ENCODE data around the gene RERE.

RERE gene

GRCh38 chr1:8473891-8474300 is 343.5 kb downstream of the RERE start:
- TF ChIP-seq ZFX (IDR thresholded peaks at IDR 0.05), result no peak
- TF ChIP-seq, protein P1, sequence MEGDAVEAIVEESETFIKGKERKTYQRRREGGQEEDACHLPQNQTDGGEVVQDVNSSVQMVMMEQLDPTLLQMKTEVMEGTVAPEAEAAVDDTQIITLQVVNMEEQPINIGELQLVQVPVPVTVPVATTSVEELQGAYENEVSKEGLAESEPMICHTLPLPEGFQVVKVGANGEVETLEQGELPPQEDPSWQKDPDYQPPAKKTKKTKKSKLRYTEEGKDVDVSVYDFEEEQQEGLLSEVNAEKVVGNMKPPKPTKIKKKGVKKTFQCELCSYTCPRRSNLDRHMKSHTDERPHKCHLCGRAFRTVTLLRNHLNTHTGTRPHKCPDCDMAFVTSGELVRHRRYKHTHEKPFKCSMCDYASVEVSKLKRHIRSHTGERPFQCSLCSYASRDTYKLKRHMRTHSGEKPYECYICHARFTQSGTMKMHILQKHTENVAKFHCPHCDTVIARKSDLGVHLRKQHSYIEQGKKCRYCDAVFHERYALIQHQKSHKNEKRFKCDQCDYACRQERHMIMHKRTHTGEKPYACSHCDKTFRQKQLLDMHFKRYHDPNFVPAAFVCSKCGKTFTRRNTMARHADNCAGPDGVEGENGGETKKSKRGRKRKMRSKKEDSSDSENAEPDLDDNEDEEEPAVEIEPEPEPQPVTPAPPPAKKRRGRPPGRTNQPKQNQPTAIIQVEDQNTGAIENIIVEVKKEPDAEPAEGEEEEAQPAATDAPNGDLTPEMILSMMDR (conservative IDR thresholded peaks at IDR 0.05), result no peak
- H3K27ac ChIP-seq, result no peak overlapping the region

GRCh38 chr1:8473121-8473875 is 344.1 kb downstream of the RERE start:
- TF ChIP-seq, protein P1 (conservative IDR thresholded peaks at IDR 0.05), result no peak
- no peak overlapping the region for H3K27ac ChIP-seq

- no peak overlapping the region for H3K27ac ChIP-seq
- no peak for TF ChIP-seq ZFX (IDR thresholded peaks at IDR 0.05)
- TF ChIP-seq, protein P1 (conservative IDR thresholded peaks at IDR 0.05), result no peak
These were observed 344.8 kb downstream of the RERE start for GRCh38 chr1:8472668-8473067.

GRCh38 chr1:8471451-8471850 is 346.0 kb downstream of the RERE start:
- TF ChIP-seq, protein P1 (conservative IDR thresholded peaks at IDR 0.05), result no peak
- no peak for TF ChIP-seq ZFX (IDR thresholded peaks at IDR 0.05)
- H3K27ac ChIP-seq, result no peak overlapping the region

- no peak overlapping the region for H3K27ac ChIP-seq
- TF ChIP-seq, protein P1 (conservative IDR thresholded peaks at IDR 0.05), result no peak
- TF ChIP-seq ZFX (IDR thresholded peaks at IDR 0.05), result no peak
These were observed 348.7 kb downstream of the RERE start for GRCh38 chr1:8468751-8469150.

DNA sequence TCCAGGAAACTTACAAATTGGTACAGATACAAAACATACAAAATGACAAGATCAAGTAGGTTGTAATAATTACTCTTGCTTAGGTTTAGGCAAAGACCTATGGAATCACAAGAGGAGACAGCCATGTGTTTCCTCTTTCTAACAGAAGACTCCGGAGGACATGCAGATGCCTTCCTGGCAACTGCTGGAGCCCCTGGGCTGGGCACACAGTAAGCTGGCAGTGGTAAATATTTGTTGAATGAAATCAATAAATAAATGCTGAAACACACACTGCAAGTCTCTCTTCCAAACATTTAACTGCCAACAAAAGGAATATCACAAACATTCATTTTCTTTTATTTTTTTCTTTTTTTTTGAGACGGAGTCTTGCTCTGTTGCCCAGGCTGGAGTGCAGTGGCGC is 350.1 kb downstream of the RERE start:
- TF ChIP-seq, protein P1 (conservative IDR thresholded peaks at IDR 0.05), result no peak
- no peak for TF ChIP-seq ZFX (IDR thresholded peaks at IDR 0.05)
- peak overlapping the region; percentile 3; the same call in 1 of the 2 replicates for H3K27ac ChIP-seq

GRCh38 chr1:8465692-8466091 is 351.7 kb downstream of the RERE start:
- H3K27ac ChIP-seq, result no peak overlapping the region
- no peak for TF ChIP-seq ZFX (IDR thresholded peaks at IDR 0.05)
- TF ChIP-seq, protein P1 (conservative IDR thresholded peaks at IDR 0.05), result no peak

All from C4-2B (cell line).